AG09319 (cell line): ENCODE results near the gene HDAC4.
A peak's percentile ranks its signal among the peaks of the same experiment; 100 is the strongest.

Experiments
- DNase-seq: peaks from one replicate; pipeline ENCODE4 v3.0.0-alpha.2; 2010; ENCODE audit warnings: low read depth; ENCODE audit errors: extremely low read depth
- TF ChIP-seq, protein P1 (sequence below): IDR thresholded peaks from 2 replicates; pipeline ENCODE4 v1.5.1; 2011; ENCODE audit warnings: low read depth, mild to moderate bottlenecking, inconsistent platforms, low read length, moderate library complexity

The HDAC4 gene

DNA sequence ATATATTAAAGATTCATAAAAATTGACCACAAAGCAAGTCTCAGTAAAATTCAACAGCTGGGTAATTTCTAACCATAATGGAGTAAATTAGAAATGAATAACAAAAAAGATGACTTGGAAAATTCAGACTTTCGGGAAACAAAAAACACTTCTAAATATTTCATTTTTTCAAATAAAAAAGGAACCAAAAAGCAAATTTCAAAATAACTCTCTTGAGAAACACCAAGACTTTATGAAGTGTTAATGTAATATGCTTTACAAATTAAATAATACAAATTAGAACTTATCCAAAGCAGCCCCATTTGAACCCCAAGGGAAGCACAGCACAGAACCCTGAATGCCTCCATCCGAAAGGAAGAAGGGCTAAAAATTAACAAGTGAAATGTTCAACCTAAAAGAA, 175.9 kb downstream of the HDAC4 start:
- DNase-seq: no peak
- TF ChIP-seq, protein P1, sequence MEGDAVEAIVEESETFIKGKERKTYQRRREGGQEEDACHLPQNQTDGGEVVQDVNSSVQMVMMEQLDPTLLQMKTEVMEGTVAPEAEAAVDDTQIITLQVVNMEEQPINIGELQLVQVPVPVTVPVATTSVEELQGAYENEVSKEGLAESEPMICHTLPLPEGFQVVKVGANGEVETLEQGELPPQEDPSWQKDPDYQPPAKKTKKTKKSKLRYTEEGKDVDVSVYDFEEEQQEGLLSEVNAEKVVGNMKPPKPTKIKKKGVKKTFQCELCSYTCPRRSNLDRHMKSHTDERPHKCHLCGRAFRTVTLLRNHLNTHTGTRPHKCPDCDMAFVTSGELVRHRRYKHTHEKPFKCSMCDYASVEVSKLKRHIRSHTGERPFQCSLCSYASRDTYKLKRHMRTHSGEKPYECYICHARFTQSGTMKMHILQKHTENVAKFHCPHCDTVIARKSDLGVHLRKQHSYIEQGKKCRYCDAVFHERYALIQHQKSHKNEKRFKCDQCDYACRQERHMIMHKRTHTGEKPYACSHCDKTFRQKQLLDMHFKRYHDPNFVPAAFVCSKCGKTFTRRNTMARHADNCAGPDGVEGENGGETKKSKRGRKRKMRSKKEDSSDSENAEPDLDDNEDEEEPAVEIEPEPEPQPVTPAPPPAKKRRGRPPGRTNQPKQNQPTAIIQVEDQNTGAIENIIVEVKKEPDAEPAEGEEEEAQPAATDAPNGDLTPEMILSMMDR: no peak

DNA sequence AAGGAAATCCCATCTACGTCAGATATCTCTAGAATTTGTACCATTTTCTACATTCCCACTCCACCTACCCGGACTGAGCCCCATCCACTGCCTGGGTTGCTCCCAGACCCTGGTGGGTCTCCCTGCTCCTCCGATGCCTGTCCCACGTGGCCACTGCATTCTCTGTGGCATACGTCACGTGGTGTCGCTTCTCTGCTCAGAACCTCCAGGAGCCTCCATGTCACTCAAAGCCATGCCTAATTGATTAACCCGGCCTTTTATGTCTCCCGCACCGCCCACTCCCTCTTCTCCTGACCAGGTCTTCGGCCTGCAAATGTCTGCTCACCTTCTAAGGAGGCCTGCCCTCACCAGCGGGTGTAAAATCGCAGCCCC, 176.6 kb downstream of the HDAC4 start:
- TF ChIP-seq, protein P1: no peak
- DNase-seq: no peak

DNA sequence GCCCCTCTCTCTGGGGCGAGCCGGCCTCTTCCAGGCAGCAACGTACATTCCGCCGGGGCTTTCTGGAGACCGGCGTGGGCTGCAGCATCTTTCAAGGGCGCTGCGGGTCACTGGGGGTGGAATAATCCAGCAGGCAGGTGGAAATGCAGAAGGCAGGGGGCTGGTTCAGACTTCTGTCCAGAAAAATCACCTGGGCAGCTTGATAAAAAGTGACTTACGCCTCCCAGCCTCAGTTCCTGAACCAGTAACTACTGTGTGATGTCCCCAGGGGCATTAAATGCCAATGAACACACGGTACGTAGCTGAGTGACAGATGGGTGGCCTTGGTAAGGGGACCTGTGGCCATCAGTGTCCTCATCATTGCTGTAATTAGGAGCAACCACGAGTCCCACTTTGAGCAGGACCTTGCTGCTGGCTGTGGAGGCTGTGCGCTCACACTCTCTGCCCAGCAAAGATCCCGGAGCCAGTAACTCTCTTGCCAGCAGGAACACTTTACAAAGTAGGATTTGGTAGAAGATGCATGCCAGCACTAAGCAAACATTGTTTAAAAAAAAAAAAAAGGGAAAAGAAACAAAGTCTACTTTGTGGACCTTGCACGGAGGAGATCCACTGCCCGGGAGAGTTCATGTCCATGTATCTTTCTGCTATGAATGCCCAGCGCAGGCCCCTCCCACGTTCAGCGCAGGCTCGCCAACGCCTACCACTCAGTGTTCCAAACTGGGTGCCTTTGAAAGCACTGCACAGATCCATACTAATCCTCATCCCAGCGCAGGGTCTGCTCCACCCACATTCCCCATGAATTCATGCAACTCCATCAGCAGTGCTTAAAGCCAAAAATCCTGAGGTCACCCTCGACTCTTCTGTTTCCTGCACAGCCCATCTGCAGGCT, 177.3 kb downstream of the HDAC4 start:
- TF ChIP-seq, protein P1: no peak
- DNase-seq: peak; percentile 44

DNA sequence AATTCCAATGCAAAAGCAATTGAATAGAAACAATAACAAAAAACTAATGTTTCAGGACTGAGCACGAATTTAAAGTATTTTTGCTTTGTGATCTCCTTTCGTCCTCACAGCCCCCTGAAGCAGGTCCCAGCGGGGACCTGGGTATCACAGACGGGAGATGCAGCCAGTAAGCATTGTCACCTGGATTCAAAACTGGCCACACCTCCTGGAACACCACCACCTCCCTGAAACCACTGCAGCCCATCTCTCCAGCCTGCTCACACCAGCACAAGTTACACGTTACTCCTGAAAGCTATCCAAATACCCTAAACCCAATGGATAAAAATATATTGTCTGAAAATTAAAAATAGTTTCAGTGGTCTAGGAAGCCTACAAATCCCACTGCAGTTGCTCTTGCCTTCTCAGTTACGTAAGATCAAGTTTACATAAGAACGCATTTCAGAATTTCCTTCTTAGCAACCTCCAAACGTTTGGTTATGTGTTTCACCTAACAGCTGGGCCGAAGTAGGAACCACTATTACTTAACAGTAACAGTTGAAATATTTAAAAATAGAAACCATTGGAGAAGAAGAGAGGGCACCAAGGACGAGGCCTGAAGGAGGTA, 178.0 kb downstream of the HDAC4 start:
- no peak for DNase-seq
- TF ChIP-seq, protein P1: no peak

DNA sequence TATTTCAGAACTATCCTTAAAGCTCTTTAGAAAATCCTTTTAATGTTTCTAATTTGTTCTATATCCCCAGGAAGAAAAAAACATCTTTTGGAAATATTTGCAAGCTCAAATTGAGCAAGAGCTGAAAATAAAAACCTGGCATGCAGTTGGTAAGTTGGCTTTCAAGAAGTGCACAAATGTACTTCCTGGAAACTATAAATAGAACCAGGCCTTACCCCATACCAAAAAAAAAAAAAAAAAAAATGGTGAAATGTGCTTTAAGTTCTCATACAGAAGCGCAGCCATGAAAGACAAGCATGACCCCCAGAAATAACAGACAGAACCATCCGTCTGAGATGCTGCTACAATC, 178.5 kb downstream of the HDAC4 start:
- TF ChIP-seq, protein P1: no peak
- no peak for DNase-seq

DNA sequence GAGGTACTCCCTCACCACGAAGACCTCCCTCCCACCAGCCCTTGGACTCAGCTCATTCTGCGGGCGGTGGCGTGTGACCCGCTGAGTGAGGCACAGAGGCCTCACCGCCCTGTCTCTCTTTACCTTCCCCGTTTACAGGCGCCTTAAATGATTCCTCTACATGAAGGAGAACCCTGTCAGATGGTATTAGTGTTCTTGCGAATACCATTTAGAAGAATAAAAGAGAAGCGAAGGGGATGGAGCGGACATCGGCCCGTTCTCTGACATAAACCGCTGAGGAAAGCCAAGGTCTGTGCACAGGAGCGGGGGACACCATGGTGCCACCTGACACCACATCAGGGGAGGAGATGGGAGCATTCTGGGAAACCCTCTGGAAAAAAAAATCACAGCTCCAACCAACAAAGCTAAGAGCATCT, 179.8 kb downstream of the HDAC4 start:
- no peak for DNase-seq
- TF ChIP-seq, protein P1: no peak

DNA sequence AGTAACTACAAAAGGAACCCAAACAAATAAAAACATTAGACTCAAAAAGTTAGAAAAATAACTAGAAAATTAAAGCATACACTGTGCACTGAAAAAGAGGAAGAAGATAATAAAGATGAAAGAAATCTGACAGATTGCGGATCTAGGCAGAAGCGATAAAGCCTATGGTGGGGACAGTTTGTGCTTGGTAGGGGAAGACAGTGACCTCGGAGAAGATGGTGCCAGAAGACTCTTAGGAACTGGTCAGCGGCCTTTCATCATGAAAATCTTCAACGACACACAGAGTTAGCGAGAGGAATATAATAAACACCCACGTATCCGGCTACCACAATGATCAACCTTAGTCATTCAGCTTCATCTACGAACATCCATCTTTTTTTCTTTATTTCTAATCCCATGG, 180.5 kb downstream of the HDAC4 start:
- no peak for DNase-seq
- TF ChIP-seq, protein P1: no peak
